ENCODE results near the gene HOATZ.

The HOATZ gene

DNA sequence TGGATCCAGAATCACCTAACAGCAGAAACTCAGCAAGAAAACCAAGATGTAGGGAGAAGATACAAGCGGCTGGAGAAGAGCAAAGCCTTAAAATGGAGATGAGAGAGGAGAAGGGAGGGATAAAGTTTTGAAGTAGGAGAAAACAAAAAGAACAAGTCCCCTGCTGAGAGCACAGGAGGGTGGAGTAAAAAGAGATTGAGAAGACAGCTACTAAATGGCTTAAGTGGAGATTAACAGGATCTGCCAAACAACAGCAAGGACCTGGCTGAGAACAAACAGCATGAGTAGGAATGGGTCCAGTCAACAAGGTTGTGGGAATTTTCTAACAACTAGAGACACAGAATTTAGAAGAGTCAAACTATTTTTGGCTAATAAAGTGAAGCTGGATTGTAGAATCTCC lies 20.5 kb upstream of the HOATZ start:
- no peaks in the 10 kb centered on the region for H3K9me3 ChIP-seq (ENCODE audit: control insufficient read depth in 1 of 2, low read length in 2 of 2)
- H3K4me1 ChIP-seq (ENCODE audit: control insufficient read depth in 1 of 2, insufficient read depth in 2 of 2, low read length in 2 of 2): no peaks in the 10 kb centered on the region
- no peaks in the 10 kb centered on the region for H3K36me3 ChIP-seq (ENCODE audit: control insufficient read depth in 1 of 2, insufficient read depth in 2 of 2, low read length in 2 of 2)
- no peak overlapping the region for H3K4me3 ChIP-seq (ENCODE audit: low read depth in 1 of 2, low read length in 2 of 2)
- H3K27ac ChIP-seq (ENCODE audit: low read length): no peak overlapping the region
- H3K27me3 ChIP-seq (ENCODE audit: low read depth, low read length): no peaks in the 10 kb centered on the region

DNA sequence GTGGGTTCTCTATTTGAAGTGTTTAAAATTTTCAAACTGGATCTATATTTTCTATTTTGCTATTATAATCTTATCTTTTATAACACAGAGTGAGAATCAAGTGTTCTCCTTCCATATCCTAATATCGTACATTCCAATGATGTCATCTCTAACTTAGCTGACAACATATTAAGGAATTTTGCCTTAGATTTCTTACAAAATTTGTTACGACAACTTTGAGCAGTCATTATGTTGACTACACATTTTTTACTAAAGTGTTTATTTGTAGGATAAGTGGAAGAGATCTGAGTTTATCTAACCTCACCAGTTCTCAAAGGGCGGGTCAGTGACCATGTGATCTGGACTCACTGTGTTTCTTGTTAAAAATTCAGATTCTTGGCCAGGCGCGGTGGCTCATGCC lies 15.1 kb upstream of the HOATZ start:
- Histone ChIP-seq H3K9me3 (ENCODE audit: control insufficient read depth in 1 of 2, low read length in 2 of 2) (no peaks in the 10 kb centered on the region), H3K27me3 (ENCODE audit: low read depth, low read length) (no peaks in the 10 kb centered on the region), H3K4me1 (ENCODE audit: control insufficient read depth in 1 of 2, insufficient read depth in 2 of 2, low read length in 2 of 2) (no peaks in the 10 kb centered on the region), H3K27ac (ENCODE audit: low read length) (no peak overlapping the region), H3K36me3 (ENCODE audit: control insufficient read depth in 1 of 2, insufficient read depth in 2 of 2, low read length in 2 of 2) (no peaks in the 10 kb centered on the region), H3K4me3 (ENCODE audit: low read depth in 1 of 2, low read length in 2 of 2) (no peak overlapping the region)

DNA sequence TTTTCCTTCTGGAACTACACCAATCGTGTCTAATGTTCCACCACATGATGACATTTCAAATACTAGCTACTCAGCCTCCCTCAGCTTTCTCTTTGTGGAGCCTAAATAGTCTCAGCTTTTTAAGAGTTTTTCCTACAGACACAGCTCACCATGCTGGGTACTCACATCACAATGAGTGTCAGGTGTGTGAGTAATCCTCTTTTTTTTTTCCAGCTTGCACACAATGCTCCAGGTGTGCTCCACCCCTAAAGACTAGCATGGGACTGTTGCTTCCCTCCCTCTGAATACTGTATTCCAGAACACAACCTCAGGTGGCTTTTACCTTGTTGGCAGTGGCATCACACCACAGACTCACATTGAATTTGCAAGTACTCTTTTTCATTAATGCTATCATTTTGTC lies 14.1 kb upstream of the HOATZ start:
- Histone ChIP-seq H3K4me3 (ENCODE audit: low read depth in 1 of 2, low read length in 2 of 2) (no peak overlapping the region), H3K27me3 (ENCODE audit: low read depth, low read length) (no peaks in the 10 kb centered on the region), H3K4me1 (ENCODE audit: control insufficient read depth in 1 of 2, insufficient read depth in 2 of 2, low read length in 2 of 2) (no peaks in the 10 kb centered on the region), H3K27ac (ENCODE audit: low read length) (no peak overlapping the region), H3K9me3 (ENCODE audit: control insufficient read depth in 1 of 2, low read length in 2 of 2) (no peaks in the 10 kb centered on the region), H3K36me3 (ENCODE audit: control insufficient read depth in 1 of 2, insufficient read depth in 2 of 2, low read length in 2 of 2) (no peaks in the 10 kb centered on the region)

DNA sequence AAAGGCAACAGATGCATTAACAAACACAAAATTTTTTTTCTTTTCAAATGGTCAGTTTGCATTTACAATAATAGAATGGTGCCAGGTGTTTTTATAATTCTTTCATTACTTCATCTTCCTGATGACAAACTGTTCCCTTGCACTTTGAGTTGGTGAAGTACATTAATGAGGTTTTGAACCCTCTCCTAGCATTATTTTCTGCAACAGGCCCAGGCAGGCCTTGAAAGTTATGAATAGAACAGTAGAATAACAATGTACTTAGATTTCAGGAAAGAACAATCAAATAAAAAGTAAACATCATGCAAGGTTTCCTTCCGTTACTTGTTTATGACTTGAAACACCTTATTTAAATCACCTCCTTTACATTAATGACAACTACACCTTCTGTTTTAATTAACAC lies 12.0 kb upstream of the HOATZ start:
- no peak overlapping the region for H3K27ac ChIP-seq (ENCODE audit: low read length)
- H3K27me3 ChIP-seq (ENCODE audit: low read depth, low read length): no peaks in the 10 kb centered on the region
- H3K4me3 ChIP-seq (ENCODE audit: low read depth in 1 of 2, low read length in 2 of 2): no peak overlapping the region
- no peaks in the 10 kb centered on the region for H3K9me3 ChIP-seq (ENCODE audit: control insufficient read depth in 1 of 2, low read length in 2 of 2)
- H3K36me3 ChIP-seq (ENCODE audit: control insufficient read depth in 1 of 2, insufficient read depth in 2 of 2, low read length in 2 of 2): no peaks in the 10 kb centered on the region
- H3K4me1 ChIP-seq (ENCODE audit: control insufficient read depth in 1 of 2, insufficient read depth in 2 of 2, low read length in 2 of 2): no peaks in the 10 kb centered on the region

DNA sequence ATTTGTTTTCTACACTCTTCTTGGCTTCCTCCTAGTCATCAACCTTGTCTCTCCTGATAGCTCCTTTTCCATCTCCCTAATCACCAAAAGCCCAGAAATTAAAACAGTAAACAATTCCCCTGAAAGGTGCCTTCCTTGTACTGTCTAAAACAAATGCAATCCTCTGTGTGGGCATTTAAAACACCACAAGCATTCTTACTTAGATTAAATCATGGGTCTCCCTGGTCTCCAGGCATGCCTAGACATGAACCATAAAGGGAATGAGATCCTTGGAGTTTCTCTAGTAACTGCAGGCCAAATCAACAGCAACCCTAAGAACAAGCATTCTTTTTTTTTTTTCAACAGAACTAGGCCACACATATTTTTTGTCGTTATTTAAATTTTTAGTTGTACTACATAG lies 4.3 kb upstream of the HOATZ start:
- no peaks in the 10 kb centered on the region for H3K36me3 ChIP-seq (ENCODE audit: control insufficient read depth in 1 of 2, insufficient read depth in 2 of 2, low read length in 2 of 2)
- H3K27ac ChIP-seq (ENCODE audit: low read length): no peak overlapping the region
- H3K4me3 ChIP-seq (ENCODE audit: low read depth in 1 of 2, low read length in 2 of 2): no peak overlapping the region
- H3K27me3 ChIP-seq (ENCODE audit: low read depth, low read length): peaks cover 15% of the 10 kb centered on the region
- no peaks in the 10 kb centered on the region for H3K9me3 ChIP-seq (ENCODE audit: control insufficient read depth in 1 of 2, low read length in 2 of 2)
- peaks cover 0 to 8% of the 10 kb centered on the region in 2 donors for H3K4me1 ChIP-seq (ENCODE audit: control insufficient read depth in 1 of 2, insufficient read depth in 2 of 2, low read length in 2 of 2)

DNA sequence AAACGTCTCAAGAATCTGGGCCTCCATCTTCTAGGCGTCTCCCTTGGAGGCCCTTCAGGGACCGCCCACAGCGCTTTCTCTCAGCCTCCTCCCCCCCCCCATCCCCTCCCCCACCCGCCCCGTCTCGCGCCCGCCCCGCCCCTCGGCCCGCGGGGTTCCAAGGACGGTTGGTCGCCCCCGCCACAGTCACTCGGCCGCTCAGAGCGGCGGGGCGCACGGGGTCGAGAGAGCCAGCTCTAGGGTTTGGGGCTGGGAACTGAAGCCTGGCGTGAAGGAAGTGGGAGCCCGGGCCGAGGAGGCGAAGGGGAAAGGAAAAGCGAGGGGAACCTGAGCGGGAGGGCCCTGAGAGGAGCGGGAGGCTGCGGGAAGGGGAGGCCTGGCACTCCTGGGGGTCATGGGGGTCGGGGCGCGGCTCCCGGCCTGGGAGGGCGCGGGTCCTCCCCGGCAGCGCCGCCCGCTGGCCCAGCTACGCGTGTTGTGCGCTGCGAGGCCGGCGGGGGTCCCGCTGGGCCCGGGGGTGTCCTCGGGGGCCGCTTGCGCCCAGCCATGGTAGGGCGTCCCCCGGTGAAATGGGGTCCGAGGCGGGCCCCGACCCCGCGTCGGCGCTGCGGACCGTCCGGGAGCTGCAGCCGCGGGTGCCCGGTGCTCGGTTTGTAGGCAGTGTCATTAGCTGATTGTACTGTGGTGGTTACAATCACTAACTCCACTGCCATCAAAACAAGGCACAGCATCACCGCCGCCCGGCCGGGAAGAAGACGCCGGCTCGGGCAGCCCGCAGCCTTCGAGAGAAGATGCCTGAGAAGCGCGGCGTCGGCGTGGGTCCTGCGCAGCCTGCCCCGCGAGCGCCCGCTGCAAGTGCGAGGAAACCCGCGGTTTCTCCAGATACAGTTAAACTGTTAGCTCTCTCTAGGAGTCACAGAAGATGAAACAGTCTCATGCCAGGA lies 2.0 kb upstream of the HOATZ start, which contains the start of gene BTG4:
BTG4 (minus strand) TSS at position 91 of the 944 bp plus-strand sequence. CDS start 13,610 bp downstream, outside the sequence.
- peaks cover 0 to 8% of the 10 kb centered on the region in 2 donors for H3K4me1 ChIP-seq (ENCODE audit: control insufficient read depth in 1 of 2, insufficient read depth in 2 of 2, low read length in 2 of 2)
- no peaks in the 10 kb centered on the region for H3K36me3 ChIP-seq (ENCODE audit: control insufficient read depth in 1 of 2, insufficient read depth in 2 of 2, low read length in 2 of 2)
- H3K27me3 ChIP-seq (ENCODE audit: low read depth, low read length): peaks cover 15% of the 10 kb centered on the region
- no peak within 1 kb of the TSS for H3K27ac ChIP-seq (ENCODE audit: low read length)
- peak within 1 kb of the TSS in 1 of 2 donors; percentile 65 for H3K4me3 ChIP-seq (ENCODE audit: low read depth in 1 of 2, low read length in 2 of 2)
- no peaks in the 10 kb centered on the region for H3K9me3 ChIP-seq (ENCODE audit: control insufficient read depth in 1 of 2, low read length in 2 of 2)

DNA sequence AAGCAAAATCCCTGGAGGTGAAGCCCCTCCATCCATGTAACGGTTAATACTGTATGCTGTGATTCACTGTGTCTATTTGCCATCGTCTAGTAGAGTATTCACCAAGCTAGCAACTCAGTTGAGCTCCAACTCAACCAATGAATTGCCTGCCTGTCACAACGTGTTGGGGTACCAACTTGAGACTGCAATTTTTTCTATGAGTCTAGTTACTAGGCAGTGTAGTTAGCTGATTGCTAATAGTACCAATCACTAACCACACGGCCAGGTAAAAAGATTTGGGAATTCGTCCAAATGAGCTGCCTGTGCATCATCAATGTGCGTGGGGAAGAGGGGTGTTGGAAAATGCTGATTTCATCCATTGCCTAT lies 1.4 kb upstream of the HOATZ start:
- peak overlapping the region in 1 of 2 donors; percentile 65 for H3K4me3 ChIP-seq (ENCODE audit: low read depth in 1 of 2, low read length in 2 of 2)
- no peak overlapping the region for H3K27ac ChIP-seq (ENCODE audit: low read length)
- H3K4me1 ChIP-seq (ENCODE audit: control insufficient read depth in 1 of 2, insufficient read depth in 2 of 2, low read length in 2 of 2): peaks cover 0 to 8% of the 10 kb centered on the region in 2 donors
- no peaks in the 10 kb centered on the region for H3K36me3 ChIP-seq (ENCODE audit: control insufficient read depth in 1 of 2, insufficient read depth in 2 of 2, low read length in 2 of 2)
- H3K27me3 ChIP-seq (ENCODE audit: low read depth, low read length): peaks cover 15% of the 10 kb centered on the region
- H3K9me3 ChIP-seq (ENCODE audit: control insufficient read depth in 1 of 2, low read length in 2 of 2): no peaks in the 10 kb centered on the region

DNA sequence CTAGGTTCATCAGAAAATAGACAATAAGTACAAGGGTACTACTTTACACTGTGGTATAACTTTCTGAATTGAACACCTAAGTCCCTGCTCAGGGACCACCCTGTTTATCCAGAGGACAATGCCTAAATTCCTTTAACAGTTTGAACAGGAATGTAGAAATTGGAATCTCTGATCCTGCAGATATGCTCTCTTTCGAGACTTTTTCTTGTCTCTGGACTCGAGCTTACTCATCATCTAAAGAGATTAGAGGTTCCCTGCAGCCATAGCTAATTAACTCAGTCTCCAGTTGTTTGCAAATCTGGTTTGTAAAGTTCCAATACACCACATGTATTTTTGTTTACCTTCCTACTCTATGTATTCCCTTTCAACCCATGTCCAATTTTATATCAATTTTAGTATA lies 1.0 kb downstream of the HOATZ start:
- H3K36me3 ChIP-seq (ENCODE audit: control insufficient read depth in 1 of 2, insufficient read depth in 2 of 2, low read length in 2 of 2): no peaks in the 10 kb centered on the region
- no peak overlapping the region for H3K27ac ChIP-seq (ENCODE audit: low read length)
- no peak overlapping the region for H3K4me3 ChIP-seq (ENCODE audit: low read depth in 1 of 2, low read length in 2 of 2)

DNA sequence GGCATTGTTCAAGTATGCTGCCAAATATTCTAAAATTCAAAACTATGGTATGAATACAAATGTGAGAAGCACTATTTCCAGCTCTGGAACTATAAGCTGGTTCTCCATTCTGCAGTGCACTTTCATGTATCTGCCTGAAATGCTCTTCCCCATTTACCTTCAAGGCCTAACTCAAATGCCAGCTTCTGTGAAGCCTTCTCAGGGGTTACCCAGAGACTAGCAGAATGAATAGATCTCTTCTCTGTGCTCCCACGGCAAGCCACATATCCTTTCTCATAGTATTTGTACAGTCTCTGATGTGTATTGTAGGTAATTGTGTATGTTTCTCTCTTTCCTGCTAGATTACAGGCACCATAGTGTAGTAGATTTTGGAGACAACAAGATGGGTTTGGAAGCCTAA lies 4.1 kb downstream of the HOATZ start:
- Histone ChIP-seq H3K36me3 (ENCODE audit: control insufficient read depth in 1 of 2, insufficient read depth in 2 of 2, low read length in 2 of 2) (no peaks in the 10 kb centered on the region), H3K4me1 (ENCODE audit: control insufficient read depth in 1 of 2, insufficient read depth in 2 of 2, low read length in 2 of 2) (no peaks in the 10 kb centered on the region), H3K9me3 (ENCODE audit: control insufficient read depth in 1 of 2, low read length in 2 of 2) (no peaks in the 10 kb centered on the region), H3K27ac (ENCODE audit: low read length) (no peak overlapping the region), H3K4me3 (ENCODE audit: low read depth in 1 of 2, low read length in 2 of 2) (no peak overlapping the region), H3K27me3 (ENCODE audit: low read depth, low read length) (peaks cover 4% of the 10 kb centered on the region)

More for the DNA sequence above, 1.0 kb downstream of the HOATZ start:
- H3K9me3 ChIP-seq (ENCODE audit: control insufficient read depth in 1 of 2, low read length in 2 of 2): no peaks in the 10 kb centered on the region
- H3K27me3 ChIP-seq (ENCODE audit: low read depth, low read length): peaks cover 15% of the 10 kb centered on the region
- H3K4me1 ChIP-seq (ENCODE audit: control insufficient read depth in 1 of 2, insufficient read depth in 2 of 2, low read length in 2 of 2): peaks cover 0 to 8% of the 10 kb centered on the region in 2 donors

DNA sequence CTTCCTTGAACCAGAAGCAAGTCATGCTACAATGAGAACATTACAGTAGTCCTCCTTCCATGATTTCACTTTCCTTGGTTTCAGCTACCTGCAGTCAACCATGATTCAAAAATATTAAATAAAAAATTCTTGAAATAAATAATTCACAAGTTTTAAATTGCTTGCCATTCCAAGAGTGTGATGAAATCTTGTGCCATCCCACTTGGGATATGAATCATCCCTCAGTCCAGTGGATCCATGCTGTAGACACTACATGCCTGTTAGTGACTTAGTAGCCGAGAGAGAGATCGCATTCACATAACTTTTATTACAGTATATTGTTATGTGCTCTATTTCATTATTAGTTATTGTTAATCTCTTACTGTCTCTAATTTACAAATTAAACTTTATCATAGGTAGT lies 6.0 kb downstream of the HOATZ start:
- Histone ChIP-seq H3K27ac (ENCODE audit: low read length) (no peak overlapping the region), H3K27me3 (ENCODE audit: low read depth, low read length) (no peaks in the 10 kb centered on the region), H3K4me1 (ENCODE audit: control insufficient read depth in 1 of 2, insufficient read depth in 2 of 2, low read length in 2 of 2) (no peaks in the 10 kb centered on the region), H3K36me3 (ENCODE audit: control insufficient read depth in 1 of 2, insufficient read depth in 2 of 2, low read length in 2 of 2) (no peaks in the 10 kb centered on the region), H3K9me3 (ENCODE audit: control insufficient read depth in 1 of 2, low read length in 2 of 2) (no peaks in the 10 kb centered on the region), H3K4me3 (ENCODE audit: low read depth in 1 of 2, low read length in 2 of 2) (no peak overlapping the region)

DNA sequence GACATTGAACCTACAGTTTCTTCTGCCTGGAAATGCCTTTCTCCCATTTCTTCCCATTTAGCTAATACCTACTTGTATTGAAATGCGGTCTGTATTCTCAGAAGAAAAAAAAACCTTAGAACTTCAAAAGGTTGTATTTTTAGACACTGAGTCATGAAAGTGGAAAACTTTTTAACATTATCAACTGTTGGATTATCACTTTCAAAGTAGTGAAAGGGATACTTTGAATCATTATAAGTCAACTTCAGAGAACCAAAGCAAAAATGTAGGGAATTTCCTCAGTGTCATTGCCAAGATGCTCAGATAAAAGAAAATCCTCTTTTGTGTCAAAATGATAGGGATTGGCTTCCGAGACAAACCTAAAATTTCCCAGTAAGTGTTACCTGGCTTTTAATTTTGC lies 6.6 kb downstream of the HOATZ start:
- H3K4me3 ChIP-seq (ENCODE audit: low read depth in 1 of 2, low read length in 2 of 2): no peak overlapping the region
- no peak overlapping the region for H3K27ac ChIP-seq (ENCODE audit: low read length)
- H3K4me1 ChIP-seq (ENCODE audit: control insufficient read depth in 1 of 2, insufficient read depth in 2 of 2, low read length in 2 of 2): no peaks in the 10 kb centered on the region
- no peaks in the 10 kb centered on the region for H3K9me3 ChIP-seq (ENCODE audit: control insufficient read depth in 1 of 2, low read length in 2 of 2)
- no peaks in the 10 kb centered on the region for H3K36me3 ChIP-seq (ENCODE audit: control insufficient read depth in 1 of 2, insufficient read depth in 2 of 2, low read length in 2 of 2)
- no peaks in the 10 kb centered on the region for H3K27me3 ChIP-seq (ENCODE audit: low read depth, low read length)

DNA sequence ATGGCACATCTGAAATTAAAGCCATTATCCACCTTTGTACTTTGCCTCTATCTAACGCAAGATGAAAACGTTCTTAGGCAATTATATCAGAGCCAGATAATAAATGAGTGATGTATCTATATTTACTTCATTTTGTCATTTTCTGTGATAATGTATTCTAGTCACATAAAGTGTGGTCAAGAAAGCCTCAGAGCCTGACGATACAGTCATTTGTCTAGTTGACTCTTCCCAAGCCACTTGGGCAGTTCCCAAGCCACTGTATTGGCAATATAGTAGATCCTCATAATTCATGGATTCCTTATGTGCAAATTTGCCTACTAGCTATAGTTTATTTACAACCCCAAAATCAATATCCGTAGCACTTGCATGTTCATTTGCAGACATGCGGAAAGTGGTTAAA lies 7.8 kb downstream of the HOATZ start:
- H3K4me3 ChIP-seq (ENCODE audit: low read depth in 1 of 2, low read length in 2 of 2): no peak overlapping the region
- H3K4me1 ChIP-seq (ENCODE audit: control insufficient read depth in 1 of 2, insufficient read depth in 2 of 2, low read length in 2 of 2): no peaks in the 10 kb centered on the region
- H3K27ac ChIP-seq (ENCODE audit: low read length): no peak overlapping the region
- H3K36me3 ChIP-seq (ENCODE audit: control insufficient read depth in 1 of 2, insufficient read depth in 2 of 2, low read length in 2 of 2): no peaks in the 10 kb centered on the region
- H3K9me3 ChIP-seq (ENCODE audit: control insufficient read depth in 1 of 2, low read length in 2 of 2): no peaks in the 10 kb centered on the region
- no peaks in the 10 kb centered on the region for H3K27me3 ChIP-seq (ENCODE audit: low read depth, low read length)
